ENCODE measurements around the gene CPXM1. TPM values are rescaled to one million over a fixed set of nuclear protein-coding genes. Genes with fewer than 3 reads are reported as not detected.

CPXM1 gene
- total and polyA plus RNA-seq, 9 of the 15 experiments (the other 6 are each of a cell fraction or from before 2014, with no cell fraction given): 0.04 to 1.1 (median 0.37) TPM; not detected in 2

DNA sequence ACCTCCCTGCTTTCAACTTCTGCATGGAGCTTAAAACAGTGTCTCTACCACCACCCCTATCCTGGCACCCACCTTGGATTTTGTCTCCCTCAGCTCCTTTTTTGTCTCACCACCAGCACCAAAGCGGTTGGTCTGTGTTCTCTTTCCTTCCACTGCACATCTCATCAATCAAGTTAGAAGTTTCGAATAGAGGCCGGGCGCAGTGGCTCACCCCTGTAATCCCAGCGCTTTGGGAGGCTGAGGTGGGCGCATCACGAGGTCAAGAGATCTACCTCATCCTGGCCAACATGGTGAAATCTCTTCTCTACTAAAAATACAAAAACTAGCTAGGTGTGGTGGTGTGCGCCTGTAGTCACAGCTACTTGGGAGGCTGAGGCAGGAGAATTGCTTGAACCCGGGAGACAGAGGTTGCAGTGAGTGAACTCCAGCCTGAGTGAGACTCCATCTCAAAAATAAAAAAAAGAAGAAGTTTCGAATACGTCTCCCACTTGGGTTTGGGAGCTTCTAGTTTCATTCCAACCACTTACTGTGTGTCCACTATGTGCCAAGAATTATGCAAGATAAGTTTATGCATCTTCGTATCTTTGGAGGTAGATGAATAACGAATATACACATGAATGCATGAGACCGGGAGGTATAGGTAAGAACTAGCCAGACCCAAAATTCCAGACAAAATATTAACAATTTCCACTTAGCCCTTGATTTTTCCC, 34.1 kb upstream of the CPXM1 start:
- ChIA-PET POLR2A (interaction anchor here (0.7 kb wide), 1 partner anchor 93 kb away, joined by 3 read pairs; no protein-coding TSS in a partner anchor), CTCF (ENCODE audit: low intra/inter-chr PET ratio) (no interaction called here)
- Histone ChIP-seq H3K79me2 (ENCODE audit: control insufficient read depth, insufficient read depth, low read length) (no peaks in the 10 kb centered on the region), H3K36me3 (ENCODE audit: control insufficient read depth, insufficient read depth, low read length) (no peaks in the 10 kb centered on the region), H3K4me3 (no peak overlapping the region), H3K9me3 (replicated peaks; ENCODE audit: control insufficient read depth, insufficient read depth, low read depth, low read length) (no peaks in the 10 kb centered on the region), H3K4me1 (replicated peaks in 1 of 2; ENCODE audit: control insufficient read depth in 2 of 2, insufficient read depth in 2 of 2, low read length in 2 of 2) (peaks cover 0 to 7% of the 10 kb centered on the region in 2 experiments; a peak in 3 of 5 replicates), H3K9ac (ENCODE audit: insufficient read depth in 1 of 2, low read depth in 2 of 2, low read length in 2 of 2) (no peak overlapping the region), H3K4me2 (ENCODE audit: insufficient read depth, low read length) (no peak overlapping the region), H4K20me1 (replicated peaks; ENCODE audit: control insufficient read depth, insufficient read depth, low read length) (no peaks in the 10 kb centered on the region), H3K27me3 (ENCODE audit: control insufficient read depth in 2 of 2, insufficient read depth in 2 of 2, low read length in 2 of 2) (no peaks in the 10 kb centered on the region), H2AFZ (ENCODE audit: low read depth, low read length) (no peak overlapping the region), H3K27ac (ENCODE audit: extremely low read depth, low read depth, low read length) (no peak overlapping the region), H3K9me1 (ENCODE audit: control insufficient read depth, insufficient read depth, low read length) (no peaks in the 10 kb centered on the region)
- intact Hi-C loops (cut with micrococcal nuclease) (no loop called here), in situ Hi-C loops (cut with MboI) (no loop called here)
- FAIRE-seq (no peak), DNase-seq (ENCODE audit: extremely low read depth in 1 of 4, low spot score in 3 of 4) (no peak), ATAC-seq (no peak)
- no TSS peak for BruUV-seq (replicated peaks)
- 67% methylated on average over 13 of the region's 14 CpGs for WGBS (ENCODE audit: insufficient coverage, low coverage, missing lambda C conversion rate)
- TF ChIP-seq, protein P1, sequence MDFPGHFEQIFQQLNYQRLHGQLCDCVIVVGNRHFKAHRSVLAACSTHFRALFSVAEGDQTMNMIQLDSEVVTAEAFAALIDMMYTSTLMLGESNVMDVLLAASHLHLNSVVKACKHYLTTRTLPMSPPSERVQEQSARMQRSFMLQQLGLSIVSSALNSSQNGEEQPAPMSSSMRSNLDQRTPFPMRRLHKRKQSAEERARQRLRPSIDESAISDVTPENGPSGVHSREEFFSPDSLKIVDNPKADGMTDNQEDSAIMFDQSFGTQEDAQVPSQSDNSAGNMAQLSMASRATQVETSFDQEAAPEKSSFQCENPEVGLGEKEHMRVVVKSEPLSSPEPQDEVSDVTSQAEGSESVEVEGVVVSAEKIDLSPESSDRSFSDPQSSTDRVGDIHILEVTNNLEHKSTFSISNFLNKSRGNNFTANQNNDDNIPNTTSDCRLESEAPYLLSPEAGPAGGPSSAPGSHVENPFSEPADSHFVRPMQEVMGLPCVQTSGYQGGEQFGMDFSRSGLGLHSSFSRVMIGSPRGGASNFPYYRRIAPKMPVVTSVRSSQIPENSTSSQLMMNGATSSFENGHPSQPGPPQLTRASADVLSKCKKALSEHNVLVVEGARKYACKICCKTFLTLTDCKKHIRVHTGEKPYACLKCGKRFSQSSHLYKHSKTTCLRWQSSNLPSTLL (IDR thresholded peaks at IDR 0.05): no peak
- TF ChIP-seq TCF7L2 (IDR thresholded peaks at IDR 0.05; ENCODE audit: low read depth, low read length) (no peak), DPF2 (IDR thresholded peaks at IDR 0.05) (no peak), SMARCA4 (IDR thresholded peaks at IDR 0.05) (no peak)

Data from K562 (cell line).